H9 (cell line): ENCODE data around the gene MAML3. TPM values are rescaled to one million over a fixed set of nuclear protein-coding genes. Genes with fewer than 3 reads are reported as not detected.

Experiments
- DNase-seq: peaks from one replicate; pipeline ENCODE4 v3.0.0-alpha.2; 2017
- H2AFZ ChIP-seq: one replicate; pipeline ENCODE4 v1.6.1; 2013; ENCODE audit warnings: mild to moderate bottlenecking, low read length, control low read depth, moderate library complexity
- H2AK5ac ChIP-seq: 2 replicates; pipeline ENCODE4 v1.6.1; 2013; ENCODE audit warnings: low read length, control low read depth, mixed read lengths; ENCODE audit not compliant: insufficient read length
- H2BK120ac ChIP-seq: one replicate; pipeline ENCODE4 v1.6.1; 2013; ENCODE audit warnings: low read depth, mild to moderate bottlenecking, low read length, control low read depth, inconsistent platforms; ENCODE audit not compliant: poor library complexity, severe bottlenecking
- H2BK12ac ChIP-seq: 2 replicates; pipeline ENCODE4 v1.6.1; 2013; ENCODE audit warnings: low read length, control low read depth, mixed read lengths, low read depth; ENCODE audit not compliant: insufficient read length
- H2BK15ac ChIP-seq: 2 replicates; pipeline ENCODE4 v1.6.1; 2013; ENCODE audit warnings: low read depth, low read length, control low read depth
- H2BK20ac ChIP-seq: one replicate; pipeline ENCODE4 v1.6.1; 2013; ENCODE audit warnings: low read depth, mild to moderate bottlenecking, low read length, control low read depth, inconsistent platforms; ENCODE audit not compliant: poor library complexity, severe bottlenecking
- H2BK5ac ChIP-seq: 2 replicates; pipeline ENCODE4 v1.6.1; 2013; ENCODE audit warnings: low read length, control low read depth, mixed read lengths; ENCODE audit not compliant: insufficient read length
- H3K14ac ChIP-seq: 2 replicates; pipeline ENCODE4 v1.6.1; 2013; ENCODE audit warnings: low read length, control low read depth; ENCODE audit not compliant: insufficient read depth
- H3K18ac ChIP-seq: 2 replicates; pipeline ENCODE4 v1.6.1; 2013; ENCODE audit warnings: low read depth, mild to moderate bottlenecking, mixed read lengths, low read length, control low read depth; ENCODE audit not compliant: insufficient read length
- H3K23ac ChIP-seq: 2 replicates; pipeline ENCODE4 v1.6.1; 2013; ENCODE audit warnings: low read length, control low read depth, mixed read lengths, low read depth; ENCODE audit not compliant: insufficient read length
- H3K23me2 ChIP-seq: 2 replicates; pipeline ENCODE4 v1.6.1; 2013; ENCODE audit warnings: low read depth, mild to moderate bottlenecking, mixed read lengths, low read length, control low read depth; ENCODE audit not compliant: insufficient read length, poor library complexity, severe bottlenecking
- H3K27ac ChIP-seq: 2 replicates; pipeline ENCODE4 v1.5.1; 2013; ENCODE audit warnings: low read length, control low read depth, mixed read lengths, low read depth; ENCODE audit not compliant: insufficient read length
- H3K27me3 ChIP-seq: 2 replicates; pipeline ENCODE4 v1.6.1; 2013; ENCODE audit warnings: low read length, control low read depth, inconsistent platforms; ENCODE audit not compliant: insufficient read depth
- H3K4ac ChIP-seq: 2 replicates; pipeline ENCODE4 v1.6.1; 2013; ENCODE audit warnings: low read depth, mild to moderate bottlenecking, control low read depth, inconsistent platforms, low read length, moderate library complexity
- H3K4me1 ChIP-seq: 2 replicates; pipeline ENCODE4 v1.6.1; 2013; ENCODE audit warnings: low read length, control low read depth, inconsistent platforms; ENCODE audit not compliant: insufficient read depth
- H3K4me2 ChIP-seq: 2 replicates; pipeline ENCODE4 v1.6.1; 2013; ENCODE audit warnings: low read length, control low read depth, mixed read lengths; ENCODE audit not compliant: insufficient read length, insufficient read depth
- H3K56ac ChIP-seq: 2 replicates; pipeline ENCODE4 v1.6.1; 2013; ENCODE audit warnings: low read depth, mild to moderate bottlenecking, mixed read lengths, low read length, control low read depth; ENCODE audit not compliant: insufficient read length
- H3K79me1 ChIP-seq: 2 replicates; pipeline ENCODE4 v1.6.1; 2013; ENCODE audit warnings: low read depth, mild to moderate bottlenecking, moderate library complexity, low read length, control low read depth, inconsistent platforms; ENCODE audit not compliant: insufficient read depth, poor library complexity, severe bottlenecking
- H3K79me2 ChIP-seq: 2 replicates; pipeline ENCODE4 v1.6.1; 2013; ENCODE audit warnings: low read length, control low read depth, inconsistent platforms; ENCODE audit not compliant: insufficient read depth
- H3K9ac ChIP-seq: 2 replicates; pipeline ENCODE4 v1.6.1; 2013; ENCODE audit warnings: low read length, control low read depth, mixed read lengths; ENCODE audit not compliant: insufficient read length; ENCODE audit errors: extremely low read depth
- H3K9me3 ChIP-seq: one replicate; pipeline ENCODE4 v1.6.1; 2013; ENCODE audit warnings: low read depth, low read length, inconsistent platforms; ENCODE audit not compliant: control insufficient read depth
- H3T11ph ChIP-seq: one replicate; pipeline ENCODE4 v1.6.1; 2013; ENCODE audit warnings: mild to moderate bottlenecking, low read length, control low read depth, inconsistent platforms
- H4K20me1 ChIP-seq: one replicate; pipeline ENCODE4 v1.6.1; 2013; ENCODE audit not compliant: control insufficient read depth, insufficient read length, insufficient read depth
- H4K5ac ChIP-seq: 2 replicates; pipeline ENCODE4 v1.6.1; 2013; ENCODE audit warnings: low read depth, mild to moderate bottlenecking, mixed read lengths, low read length, control low read depth; ENCODE audit not compliant: insufficient read length
- H4K8ac ChIP-seq: replicated peaks from 2 replicates; pipeline ENCODE4 v1.6.1; 2013; ENCODE audit warnings: low read length, control low read depth, mixed read lengths, low read depth; ENCODE audit not compliant: insufficient read length
- H4K91ac ChIP-seq: 2 replicates; pipeline ENCODE4 v1.6.1; 2013; ENCODE audit warnings: low read depth, mild to moderate bottlenecking, moderate library complexity, mixed read lengths, low read length, control low read depth; ENCODE audit not compliant: insufficient read length
- H3K27ac Mint-ChIP-seq, 3 experiments: 2 replicates in 2 of 3; 3 replicates in 1 of 3; pipeline ENCODE4 v1.8.0; 2020 to 2021; ENCODE audit warnings: mixed read lengths in 3 of 3, mild to moderate bottlenecking in 1 of 3, moderate library complexity in 1 of 3
- H3K27me3 Mint-ChIP-seq: 2 replicates; pipeline ENCODE4 v1.8.0; 2021; ENCODE audit warnings: low read depth, mild to moderate bottlenecking, moderate library complexity, mixed read lengths
- H3K36me3 Mint-ChIP-seq, 3 experiments: 2 replicates in 2 of 3; 3 replicates in 1 of 3; pipeline ENCODE4 v1.8.0; 2020 to 2021; ENCODE audit warnings: low read depth in 3 of 3, mixed read lengths in 3 of 3; ENCODE audit not compliant: insufficient read depth in 1 of 3
- H3K4me1 Mint-ChIP-seq, 2 experiments: 2 replicates each; pipeline ENCODE4 v1.8.0; 2020; ENCODE audit warnings: mixed read lengths in 2 of 2
- H3K4me3 Mint-ChIP-seq, 2 experiments: 2 replicates in 1 of 2; 3 replicates in 1 of 2; pipeline ENCODE4 v1.8.0; 2020 to 2021; ENCODE audit warnings: mild to moderate bottlenecking in 2 of 2, mixed read lengths in 2 of 2, moderate library complexity in 1 of 2
- H3K9me3 Mint-ChIP-seq, 2 experiments: 2 replicates in 1 of 2; 3 replicates in 1 of 2; pipeline ENCODE4 v1.8.0; 2020; ENCODE audit warnings: mild to moderate bottlenecking in 2 of 2, mixed read lengths in 2 of 2, moderate library complexity in 1 of 2
- CTCF ChIP-seq: fragments of 200-600 bp; sonication (generic); conservative IDR thresholded peaks from 3 replicates; pipeline ENCODE4 v1.8.0; 2021; ENCODE audit warnings: antibody characterized with exemption, mild to moderate bottlenecking
- total RNA-seq: library from RNA; stranded (reverse); gene quantifications from 2 replicates; pipeline ENCODE4 v1.2.1, GENCODE V29; 2021

MAML3 gene
- total RNA-seq, 1 experiment from 2014 or later: 3.9 TPM

GRCh38 chr4:139798456-139798855 is 355.5 kb downstream of the MAML3 start:
- H3K27ac ChIP-seq: no peak overlapping the region
- no peak overlapping the region for H2BK20ac ChIP-seq
- DNase-seq: no peak
- H3T11ph ChIP-seq: no peak overlapping the region
- H2BK15ac ChIP-seq: no peak overlapping the region
- no peak overlapping the region for H3K4me2 ChIP-seq
- H3K18ac ChIP-seq: no peak overlapping the region
- no peak overlapping the region for H3K4me3 Mint-ChIP-seq
- no peaks in the 10 kb centered on the region; the same call in none of the 2 replicates for H3K27me3 Mint-ChIP-seq
- no peaks in the 10 kb centered on the region for H4K20me1 ChIP-seq
- no peak overlapping the region for H3K9ac ChIP-seq
- no peak for TF ChIP-seq CTCF
- H3K27me3 ChIP-seq: no peaks in the 10 kb centered on the region
- no peak overlapping the region for H2BK120ac ChIP-seq
- H3K4me1 ChIP-seq: no peaks in the 10 kb centered on the region
- H3K4me1 Mint-ChIP-seq: peaks cover 16 to 17% of the 10 kb centered on the region in 2 experiments
- H3K27ac Mint-ChIP-seq: no peak overlapping the region; a peak in 1 of 7 replicates
- H3K4ac ChIP-seq: no peak overlapping the region
- no peak overlapping the region for H2BK5ac ChIP-seq
- no peak overlapping the region for H2AFZ ChIP-seq
- no peaks in the 10 kb centered on the region for H3K79me2 ChIP-seq
- no peaks in the 10 kb centered on the region for H3K9me3 ChIP-seq
- no peaks in the 10 kb centered on the region for H3K79me1 ChIP-seq
- no peaks in the 10 kb centered on the region for H3K9me3 Mint-ChIP-seq
- H4K91ac ChIP-seq: no peak overlapping the region
- no peaks in the 10 kb centered on the region for H3K23me2 ChIP-seq
- no peak overlapping the region for H3K23ac ChIP-seq
- no peak overlapping the region for H3K56ac ChIP-seq
- no peak overlapping the region for H4K5ac ChIP-seq
- no peak overlapping the region for H2AK5ac ChIP-seq
- no peak overlapping the region for H3K14ac ChIP-seq
- H3K36me3 Mint-ChIP-seq: peaks cover 0 to 7% (median 0%) of the 10 kb centered on the region in 3 experiments; a peak in 1 of 7 replicates
- H2BK12ac ChIP-seq: no peak overlapping the region
- no peak overlapping the region for H4K8ac ChIP-seq
